Ovary (tissue), 9 donors: Measurements from ENCODE around the gene BCOR. TPM values are rescaled to one million over a fixed set of nuclear protein-coding genes. Genes with fewer than 3 reads are reported as not detected.

Source experiments
- DNase-seq, 5 donors: peaks; one replicate each; pipeline ENCODE4 v3.0.0-alpha.2; 2019 to 2020
- H3K27ac ChIP-seq, 2 donors: fragments of 200-600 bp; one replicate each; pipeline versions ENCODE4 v1.5.1 to v1.8.0; 2019 to 2022
- H3K27me3 ChIP-seq: fragments of 200-600 bp; one replicate; pipeline ENCODE4 v1.8.0; 2022
- H3K36me3 ChIP-seq: fragments of 200-600 bp; sonication (generic); one replicate; pipeline ENCODE4 v1.5.1; 2019
- H3K4me1 ChIP-seq: one replicate; pipeline ENCODE4 v1.8.1; 2013; ENCODE audit warnings: mild to moderate bottlenecking, moderate library complexity; ENCODE audit not compliant: insufficient read depth
- H3K4me3 ChIP-seq: fragments of 200-600 bp; sonication (generic); one replicate; pipeline ENCODE4 v1.5.1; 2017
- H3K9me3 ChIP-seq, 2 donors: fragments of 200-600 bp in 1 of 2; sonication (generic) in 1 of 2; one replicate each; pipeline versions ENCODE4 v1.5.1 to v1.8.1; 2013 to 2019; ENCODE audit warnings: mild to moderate bottlenecking in 1 of 2, moderate library complexity in 1 of 2
- CTCF ChIP-seq, 3 donors: fragments of 450-650 bp in 2 of 3; fragments of 200-600 bp in 1 of 3; IDR thresholded peaks; one replicate each; pipeline versions ENCODE4 v1.5.1 to v1.8.0; 2016 to 2022; ENCODE audit warnings: antibody characterized with exemption in 3 of 3, mild to moderate bottlenecking in 1 of 3
- EP300 ChIP-seq: sonication (generic); formaldehyde crosslinking; IDR thresholded peaks from one replicate; pipeline ENCODE4 v1.6.1; 2017; ENCODE audit warnings: antibody characterized with exemption
- POLR2A ChIP-seq: fragments of 450-650 bp; IDR thresholded peaks from one replicate; pipeline ENCODE4 v1.6.1; 2017; ENCODE audit warnings: antibody characterized with exemption, mild to moderate bottlenecking, moderate library complexity
- WGBS, 3 donors: extraction: QIAGEN DNeasy Blood & Tissue Kit in 1 of 3; methylation state at CpG; one replicate each; pipeline versions ENCODE4 v1.1.5 to v1.1.7; 2013 to 2017; 5-methylcytosine and 5-hydroxymethylcytosine counted together
- intact Hi-C, 4 donors: fragments of 100-400 bp; cut with DNase I; formaldehyde crosslinking; loops; one replicate each; pipeline versions ENCODE4 v1.11.0 to v1.15.1; 2022 to 2023
- polyA plus RNA-seq, 2 donors: library from polyadenylated mRNA; stranded (reverse); fragments of 200-250 nt in 1 of 2; fragments of 350-450 nt in 1 of 2; fragmentation: Illumina TruSeq in 1 of 2; extraction: RNeasy Lipid Tissue Mini Kit (QIAGEN cat#74804) in 1 of 2; gene quantifications; one replicate each; pipeline ENCODE4 v1.2.3, GENCODE V29; 2013 to 2014
- total RNA-seq, 7 donors: library from RNA; depleted of rRNA in 2 of 7; stranded (reverse); fragments of >200 nt in 2 of 7; fragmentation: NEBNext Ultra II Directional in 3 of 7; extraction: Animal tissue kit (Norgen Biotek cat#: 25700) in 3 of 7; gene quantifications; one replicate each; pipeline versions ENCODE4 v1.1.0 to v1.2.4, GENCODE V29; 2016 to 2023
- donor health status: DM: no; HTN: no; CAD: no; lungs with moderate emphysema.
- donor health status: DM: no; HTN: no; CAD: no.
- donor health status: Bipolar disorder and iron deficiency.
- donor health status: DM: yes; HTN: yes; CAD: no.
- donor health status: DM: no; HTN: no; CAD: no.
- donor health status: DM: yes; HTN: yes; CAD: no.

The BCOR gene
- total and polyA plus RNA-seq, 9 donors = 17.7 to 57.2 (median 42.3) TPM

GRCh38 chrX:40145001-40145922 lies 47.5 kb upstream of the BCOR start:
- intact Hi-C loops = loop anchor here in 2 of 4 donors (5.0 kb wide), 2 partner anchors 38 to 802 kb away; no protein-coding TSS in a partner anchor
- Histone ChIP-seq H3K36me3 (no peaks in the 10 kb centered on the region), H3K9me3 (no peaks in the 10 kb centered on the region), H3K27ac (no peak overlapping the region), H3K4me1 (peaks cover 8% of the 10 kb centered on the region), H3K4me3 (peak overlapping the region; percentile 39), H3K27me3 (no peaks in the 10 kb centered on the region)
- no peak for TF ChIP-seq POLR2A
- TF ChIP-seq CTCF (IDR thresholded peaks at IDR 0.05) = no peak
- TF ChIP-seq EP300 = no peak
- 31 to 44% (median 35%) methylated on average over 51 to 54 of the region's 54 CpGs for WGBS, 3 donors
- DNase-seq = peak in 1 of 5 donors; percentile 45

GRCh38 chrX:40144576-40144975 lies 46.8 kb upstream of the BCOR start:
- intact Hi-C loops = no loop called here
- TF ChIP-seq CTCF (IDR thresholded peaks at IDR 0.05) (no peak), EP300 (no peak), POLR2A (no peak)
- H3K27ac ChIP-seq = no peak overlapping the region
- no peak overlapping the region for H3K4me3 ChIP-seq
- no peaks in the 10 kb centered on the region for H3K9me3 ChIP-seq
- H3K27me3 ChIP-seq = no peaks in the 10 kb centered on the region
- DNase-seq = no peak
- H3K36me3 ChIP-seq = no peaks in the 10 kb centered on the region
- H3K4me1 ChIP-seq = peaks cover 8% of the 10 kb centered on the region
- 30 to 48% (median 41%) methylated on average over 9 of the region's 9 CpGs for WGBS, 3 donors

DNA sequence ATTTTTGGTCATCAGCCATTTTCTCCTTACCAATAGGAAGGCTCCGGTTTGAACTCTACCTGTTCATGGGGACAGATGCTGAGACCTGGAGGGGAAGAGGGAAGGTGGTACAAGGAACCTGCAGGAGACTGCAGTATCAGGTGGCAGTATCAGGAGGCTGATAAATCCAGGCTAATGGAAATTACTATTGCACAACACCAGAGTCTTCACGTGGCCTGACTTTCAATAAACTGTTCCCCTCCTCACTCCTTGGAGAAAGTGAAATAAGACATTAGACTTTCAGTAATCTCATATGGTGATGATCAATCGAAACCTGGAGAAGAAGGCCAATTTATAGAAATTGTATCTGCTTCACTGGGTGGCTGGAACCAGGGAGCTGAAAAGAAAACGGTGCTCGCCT lies 46.2 kb upstream of the BCOR start:
- Histone ChIP-seq H3K36me3 (no peaks in the 10 kb centered on the region), H3K27me3 (no peaks in the 10 kb centered on the region), H3K4me1 (peaks cover 8% of the 10 kb centered on the region), H3K27ac (no peak overlapping the region), H3K9me3 (no peaks in the 10 kb centered on the region), H3K4me3 (no peak overlapping the region)
- DNase-seq = no peak
- WGBS, 3 donors = 50 to 61% (median 50%) methylated on average over 5 of the region's 5 CpGs
- TF ChIP-seq POLR2A = no peak
- no peak for TF ChIP-seq CTCF (IDR thresholded peaks at IDR 0.05)
- TF ChIP-seq EP300 = no peak
- intact Hi-C loops = no loop called here

- no peak overlapping the region for H3K27ac ChIP-seq
- no peaks in the 10 kb centered on the region for H3K36me3 ChIP-seq
- no peak for DNase-seq
- no peak for TF ChIP-seq POLR2A
- TF ChIP-seq EP300 = no peak
- TF ChIP-seq CTCF (IDR thresholded peaks at IDR 0.05) = no peak
- WGBS, 3 donors = 52 to 66% (median 55%) methylated on average over 10 of the region's 10 CpGs
- no peaks in the 10 kb centered on the region for H3K9me3 ChIP-seq
- intact Hi-C loops = no loop called here
- no peaks in the 10 kb centered on the region for H3K27me3 ChIP-seq
- no peak overlapping the region for H3K4me3 ChIP-seq
- H3K4me1 ChIP-seq = peaks cover 8% of the 10 kb centered on the region
Observed at GRCh38 chrX:40143001-40143400, 45.2 kb upstream of the BCOR start.
